Stimulated activated CD8-positive, alpha-beta memory T cell treated with anti-CD3 and anti-CD28 coated beads, Interleukin-4, amount 100 ng/mL, for 48 hours (primary cell): Measurements from ENCODE around the gene CPEB3.
"Not testable (repeated sequence)": the region's sequence is repeated elsewhere in the genome, so short reads cannot be mapped to it uniquely, and the experiment has no call there.

Experiments
- DNase-seq: peaks from one replicate; pipeline ENCODE4 v3.0.0-alpha.2; 2020

CPEB3 gene

GRCh38 chr10:92290837-92291615, at the start of gene CPEB3, which contains the start of gene MARCHF5:
Gene CPEB3, minus strand, starts transcription at chr10:92291078. Its CDS starts 50,728 bp downstream, at chr10:92240350.
Gene MARCHF5, plus strand, starts transcription at chr10:92291167. Its CDS starts 328 bp downstream, at chr10:92291495.
- peak; percentile 92 for DNase-seq

- not testable (repeated sequence) for DNase-seq
Measured at GRCh38 chr10:92329927-92330326, 39.0 kb upstream of the CPEB3 start.

GRCh38 chr10:92328993-92329392, 38.1 kb upstream of the CPEB3 start:
- no peak for DNase-seq

GRCh38 chr10:92327445-92328433, 36.9 kb upstream of the CPEB3 start:
- no peak for DNase-seq

- no peak for DNase-seq
Measured at GRCh38 chr10:92323079-92323478, 32.2 kb upstream of the CPEB3 start.

GRCh38 chr10:92316610-92317009, 25.7 kb upstream of the CPEB3 start:
- DNase-seq: no peak

GRCh38 chr10:92313750-92314149, 22.9 kb upstream of the CPEB3 start:
- DNase-seq: no peak

GRCh38 chr10:92309272-92309671, 18.4 kb upstream of the CPEB3 start:
- no peak for DNase-seq

GRCh38 chr10:92305133-92306072, 14.5 kb upstream of the CPEB3 start:
- no peak for DNase-seq

GRCh38 chr10:92304061-92304460, 13.2 kb upstream of the CPEB3 start:
- DNase-seq: no peak

GRCh38 chr10:92303096-92303495, 12.2 kb upstream of the CPEB3 start:
- no peak for DNase-seq

GRCh38 chr10:92298487-92298886, 7.6 kb upstream of the CPEB3 start:
- DNase-seq: no peak

- peak; percentile 68 for DNase-seq
Measured at GRCh38 chr10:92291921-92292845, 1.3 kb upstream of the CPEB3 start.

- DNase-seq: no peak
Measured at GRCh38 chr10:92291616-92291865, 663 bp upstream of the CPEB3 start.

- peak; percentile 55 for DNase-seq
Measured at GRCh38 chr10:92290076-92290836, 622 bp downstream of the CPEB3 start.

- no peak for DNase-seq
Measured at GRCh38 chr10:92284112-92284704, 6.7 kb downstream of the CPEB3 start.

- no peak for DNase-seq
Measured at GRCh38 chr10:92278996-92279696, 11.7 kb downstream of the CPEB3 start.

GRCh38 chr10:92274071-92274470, 16.8 kb downstream of the CPEB3 start:
- DNase-seq: no peak

GRCh38 chr10:92268748-92269147, 22.1 kb downstream of the CPEB3 start:
- DNase-seq: no peak

GRCh38 chr10:92267343-92267742, 23.5 kb downstream of the CPEB3 start:
- DNase-seq: no peak
